NCI-H69 (cell line): ENCODE results near the gene DTNA.
"Not testable (repeated sequence)": the region's sequence is repeated elsewhere in the genome, so short reads cannot be mapped to it uniquely, and the experiment has no call there.

Experiments
- DNase-seq: peaks from one replicate; lab custom pipeline; 2025; lab: John Stamatoyannopoulos, UW

DTNA gene

DNA sequence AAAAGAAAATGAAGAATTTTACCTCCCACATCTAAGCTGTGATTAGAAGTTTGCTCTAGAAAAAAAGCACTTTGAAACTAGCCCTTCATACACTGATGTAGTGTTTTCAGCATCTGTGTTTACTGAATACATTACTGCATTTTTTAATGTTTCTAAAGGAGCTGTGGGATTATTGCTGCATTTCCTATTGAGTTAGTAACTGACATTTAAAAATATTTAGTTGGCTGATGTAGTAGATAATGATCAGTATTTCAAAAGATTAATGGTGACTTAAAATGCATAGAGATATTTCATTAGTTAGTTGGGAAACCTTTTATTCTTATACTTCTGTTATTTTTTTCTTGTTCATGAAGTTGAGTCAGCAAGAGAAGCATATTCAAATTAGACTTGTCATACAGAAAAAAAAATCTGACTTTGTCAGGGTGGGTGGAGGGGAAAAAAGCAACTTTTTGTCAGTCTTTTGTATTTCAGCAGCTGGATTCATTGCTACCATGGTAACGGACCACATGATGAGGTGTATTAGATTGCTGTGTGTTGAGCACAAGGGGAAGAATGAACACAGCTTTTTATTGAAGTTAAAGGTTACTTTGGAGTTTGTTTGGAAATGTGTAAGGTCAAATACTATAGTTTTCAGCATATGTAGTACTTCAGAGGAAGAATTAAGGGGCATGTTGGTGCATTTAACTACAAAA is at the start of gene DTNA:
Gene DTNA (plus strand): TSS at position 549 of the 692 bp plus-strand sequence. CDS start 45,679 bp downstream, outside the sequence.
- peak; percentile 95 for DNase-seq

DNA sequence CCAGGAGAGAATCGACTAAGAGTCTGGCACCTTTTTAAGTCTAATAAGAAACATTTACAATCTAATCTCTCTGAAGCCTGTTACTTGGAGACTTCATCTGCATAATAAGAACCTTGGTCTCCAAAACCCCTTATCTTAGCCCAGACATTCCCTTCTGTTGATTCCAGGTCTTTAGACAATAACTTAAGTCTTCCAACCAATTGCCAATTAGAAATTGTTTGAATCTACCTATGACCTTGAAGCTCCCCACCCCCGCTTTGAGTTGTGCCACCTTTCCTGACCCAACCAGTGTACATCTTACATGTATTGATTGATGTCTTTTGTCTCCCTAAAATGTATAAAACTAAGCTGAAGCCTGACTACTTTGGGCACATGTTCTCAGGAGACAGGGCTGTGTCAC is 49.5 kb upstream of the DTNA start:
- peak; percentile 39 for DNase-seq

GRCh38 chr18:34661464-34662087 is 48.5 kb upstream of the DTNA start:
- DNase-seq = peak; percentile 87

DNA sequence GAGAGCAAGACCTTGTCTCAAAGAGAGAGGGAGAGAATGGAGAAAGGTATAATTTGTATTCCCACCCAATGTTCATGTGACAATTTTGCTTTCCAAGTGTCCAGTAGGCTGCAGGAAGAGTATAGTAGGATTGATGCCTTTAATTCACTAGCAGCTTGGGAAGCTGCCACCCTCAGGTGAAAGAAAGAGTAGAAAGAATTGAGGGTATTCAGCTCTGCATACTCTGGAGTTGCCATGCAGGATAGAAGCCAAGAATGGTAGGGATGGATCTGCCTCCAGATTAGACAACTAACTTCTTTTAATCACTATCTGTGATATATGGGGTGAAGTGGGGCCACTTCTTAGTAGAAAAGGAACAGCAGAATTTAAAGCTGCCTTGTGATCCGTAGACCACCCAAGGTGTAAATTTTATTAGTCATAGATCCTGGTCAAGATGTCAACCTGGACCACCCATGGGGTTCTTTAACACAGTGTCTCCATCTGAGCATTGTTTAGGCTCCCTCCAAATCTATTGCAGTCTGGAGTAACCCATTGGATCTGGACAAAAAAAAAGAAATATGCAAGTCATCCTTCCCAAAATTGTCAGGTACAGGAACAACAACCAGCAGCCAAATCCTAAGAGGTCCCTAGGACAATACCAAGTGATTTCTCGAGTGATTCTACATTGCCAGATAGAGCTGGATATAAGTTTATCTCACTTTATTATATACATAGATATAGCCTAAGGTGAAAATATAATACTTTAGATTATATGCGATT is 33.1 kb upstream of the DTNA start:
- DNase-seq = no peak

DNA sequence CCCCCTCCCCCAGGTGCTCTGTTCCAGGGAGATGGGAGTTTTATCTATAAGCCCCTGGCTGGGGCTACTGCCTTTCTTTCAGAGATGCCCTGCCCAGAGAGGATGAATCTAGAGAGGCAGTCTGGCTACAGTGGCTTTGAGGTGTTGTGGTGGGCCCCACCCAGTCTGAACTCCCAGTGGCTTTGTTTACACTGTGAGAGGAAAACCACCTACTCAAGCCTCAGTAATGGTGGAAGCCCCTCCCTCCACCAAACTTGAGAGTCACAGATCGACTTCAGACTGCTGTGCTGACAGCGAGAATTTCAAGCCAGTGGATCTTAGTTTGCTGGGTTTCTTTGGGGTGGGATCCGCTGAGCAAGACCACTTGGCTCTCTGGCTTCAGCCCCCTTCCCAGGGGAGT is 20.3 kb upstream of the DTNA start:
- peak; percentile 58 for DNase-seq

DNA sequence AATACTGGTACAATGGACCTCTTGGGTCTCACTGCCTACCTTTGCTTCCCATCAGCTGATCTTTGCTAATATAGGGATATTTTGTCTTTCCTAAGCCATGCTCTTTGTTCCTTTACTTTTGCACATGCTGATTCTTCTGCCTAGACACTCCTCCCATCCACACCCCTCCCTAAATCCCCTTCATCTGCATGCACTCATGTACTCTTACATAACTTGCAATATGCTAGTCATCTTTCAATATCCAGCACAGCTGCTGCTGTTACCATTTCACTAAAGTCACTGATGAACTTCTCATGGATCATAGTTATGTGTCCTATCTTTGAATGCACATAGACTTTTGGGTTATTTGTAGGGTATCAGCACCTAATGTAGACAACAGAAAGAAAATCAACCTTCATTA is 18.5 kb upstream of the DTNA start:
- DNase-seq = no peak

- peak; percentile 89 for DNase-seq
Observed at GRCh38 chr18:34694591-34695165, 15.4 kb upstream of the DTNA start.

GRCh38 chr18:34695310-34695709 is 14.8 kb upstream of the DTNA start:
- peak; percentile 97 for DNase-seq

DNA sequence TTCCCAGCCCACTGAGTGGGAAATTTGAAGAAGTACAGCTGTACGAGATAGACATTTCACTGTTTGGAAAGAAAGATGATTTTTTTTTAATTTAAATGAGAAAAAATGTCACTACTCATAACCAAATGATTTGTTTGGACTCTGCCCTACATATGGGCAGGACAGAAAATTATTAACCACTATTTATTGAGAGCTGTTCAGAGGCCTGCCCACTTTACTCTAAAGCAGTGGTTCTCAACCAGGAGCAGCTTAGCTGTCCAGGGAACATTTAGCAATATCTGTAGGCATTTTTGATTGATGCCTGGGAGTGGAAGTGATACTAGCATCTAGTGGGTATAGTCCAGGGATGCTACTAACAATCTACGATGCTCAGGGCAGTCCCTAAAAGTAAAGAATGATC is 13.4 kb upstream of the DTNA start:
- no peak for DNase-seq

- DNase-seq = peak; percentile 91
Observed at GRCh38 chr18:34697233-34697632, 12.9 kb upstream of the DTNA start.

- DNase-seq = peak; percentile 53
Observed at GRCh38 chr18:34697891-34698290, 12.2 kb upstream of the DTNA start.

GRCh38 chr18:34701911-34702310 is 8.2 kb upstream of the DTNA start:
- DNase-seq = no peak

DNA sequence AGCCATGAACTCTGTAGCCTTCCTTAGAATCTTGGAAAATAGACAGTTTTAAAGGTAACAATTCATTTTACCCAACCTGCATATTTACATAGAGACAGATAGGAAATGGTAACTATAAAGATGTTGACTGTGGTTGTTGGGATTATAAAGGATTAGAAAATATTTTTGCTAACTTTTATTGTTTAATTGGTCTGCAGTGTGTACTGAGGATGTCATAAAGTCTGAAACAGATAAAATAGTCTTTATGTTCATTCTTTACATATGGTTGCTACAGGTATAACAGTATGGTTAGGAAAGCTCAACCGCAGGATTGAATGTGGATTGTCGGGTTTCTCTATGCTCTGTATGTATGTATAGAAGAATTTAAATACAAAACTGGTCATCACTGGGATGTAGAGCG is 7.3 kb upstream of the DTNA start:
- DNase-seq = no peak

DNA sequence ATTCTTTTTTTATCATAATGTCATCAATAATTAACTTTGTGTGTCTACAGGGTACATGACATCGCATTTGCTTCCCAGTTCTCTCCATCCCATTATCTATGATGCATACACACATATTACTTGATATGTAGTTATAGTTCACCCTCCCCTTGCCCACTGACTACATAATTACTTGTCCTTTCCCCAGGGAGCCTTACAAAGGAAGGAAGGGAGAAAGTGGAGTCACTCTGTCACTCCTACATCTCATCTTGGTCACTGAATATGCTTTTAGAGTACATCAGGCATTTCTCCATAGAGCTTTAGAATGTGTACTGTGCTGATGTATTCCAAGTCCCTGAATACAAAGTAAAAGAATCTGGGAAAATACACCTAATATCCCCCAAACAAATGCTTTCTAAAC is 6.0 kb upstream of the DTNA start:
- DNase-seq = peak; percentile 93

- DNase-seq = peak; percentile 89
Observed at GRCh38 chr18:34704823-34705222, 5.3 kb upstream of the DTNA start.

DNA sequence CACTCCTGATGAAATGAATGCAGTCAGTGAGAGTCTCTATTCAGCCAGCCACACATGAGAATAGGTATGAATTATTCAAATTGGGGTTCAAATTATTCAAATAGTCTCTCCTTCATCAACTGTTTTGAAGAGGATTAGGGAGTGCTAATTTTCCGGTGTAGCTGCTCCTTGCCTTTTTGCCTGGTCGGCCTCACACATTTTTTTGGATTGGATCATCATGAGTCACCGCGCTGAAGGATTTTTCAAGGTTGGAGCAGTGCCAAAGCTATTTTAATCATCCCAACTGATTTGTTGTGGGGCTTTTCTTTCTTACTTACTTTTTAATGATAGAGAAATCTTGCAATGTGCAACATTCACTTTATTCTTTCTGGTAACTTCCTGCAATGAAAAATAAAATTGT is 2.4 kb upstream of the DTNA start:
- peak; percentile 99 for DNase-seq

DNA sequence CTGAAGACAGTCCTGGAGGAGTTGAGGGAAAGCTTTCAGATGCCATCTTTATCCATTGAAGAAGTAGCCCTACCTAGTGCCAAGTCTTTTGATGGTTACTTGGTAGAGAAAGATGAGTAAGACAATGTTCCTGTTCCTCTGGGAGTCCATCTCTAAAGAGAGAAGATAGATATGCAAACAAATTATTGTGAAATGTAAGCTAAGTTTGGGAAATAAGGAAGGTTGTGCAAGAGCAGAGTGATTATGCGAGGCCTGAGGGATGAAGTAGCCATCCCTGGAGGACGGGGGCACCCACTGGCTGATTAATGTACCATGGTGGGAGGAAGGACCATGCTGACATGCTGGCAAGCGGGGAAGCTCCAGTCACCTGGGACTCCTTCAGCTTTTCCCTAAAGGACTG is 994 bp upstream of the DTNA start:
- DNase-seq = peak; percentile 87

GRCh38 chr18:34710458-34710914 is 388 bp downstream of the DTNA start:
- DNase-seq = no peak

DNA sequence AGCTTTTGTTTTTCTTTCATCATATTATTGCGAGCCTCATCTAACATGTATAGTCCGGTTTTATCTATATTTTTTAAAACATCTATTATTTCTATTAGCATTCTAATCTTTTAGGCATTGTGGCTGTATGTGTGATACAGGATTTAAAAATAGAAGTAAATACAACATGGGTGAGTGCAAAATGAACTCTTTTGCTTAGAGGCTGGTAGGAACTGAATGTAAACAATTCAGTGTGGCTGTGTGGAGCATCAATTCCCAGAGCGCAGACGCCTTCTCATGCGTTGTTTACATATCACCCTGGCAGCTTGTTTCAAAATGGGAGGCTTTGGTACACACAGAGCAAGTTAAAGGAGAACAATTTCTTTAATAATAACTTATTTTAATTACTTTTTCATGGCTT is 836 bp downstream of the DTNA start:
- DNase-seq = peak; percentile 96

DNA sequence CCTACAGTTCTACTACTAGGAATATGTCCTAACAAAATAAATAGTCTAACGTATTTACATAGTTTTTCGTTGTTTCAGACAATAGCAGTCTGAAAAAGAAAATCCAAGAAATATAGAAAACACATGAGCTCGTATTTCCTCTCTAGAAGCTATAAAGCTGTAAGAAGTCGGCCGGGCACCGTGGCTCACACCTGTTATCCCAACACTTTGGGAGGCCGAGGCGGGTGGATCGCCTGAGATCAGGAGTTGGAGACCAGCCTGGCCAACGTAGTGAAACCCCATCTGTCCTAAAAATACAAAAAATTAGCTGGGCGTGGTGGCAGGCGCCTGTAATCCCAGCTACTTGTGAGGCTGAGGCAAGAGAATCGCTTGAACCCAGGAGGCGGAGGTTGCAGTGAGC is 6.0 kb downstream of the DTNA start:
- not testable (repeated sequence) for DNase-seq

GRCh38 chr18:34718610-34719009 is 8.5 kb downstream of the DTNA start:
- no peak for DNase-seq

DNA sequence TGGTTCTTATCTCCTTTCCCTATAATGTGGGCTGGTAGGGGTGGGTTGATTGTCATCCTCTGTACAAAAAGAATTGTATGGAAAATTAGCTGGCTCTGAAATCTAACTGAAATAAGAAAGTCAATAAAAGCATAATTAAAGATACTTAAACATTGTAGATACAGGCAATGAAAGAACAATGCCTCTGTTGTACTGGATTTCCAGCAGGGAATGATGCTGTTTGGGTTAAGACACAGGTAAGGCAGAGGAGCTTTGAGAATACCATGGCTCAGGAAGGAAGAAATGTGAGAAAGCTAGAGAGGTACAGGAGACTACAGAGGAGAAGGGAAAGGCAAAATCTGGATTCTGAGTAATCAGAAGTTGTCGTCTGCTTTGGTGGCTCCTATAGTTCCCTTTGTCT is 10.1 kb downstream of the DTNA start:
- DNase-seq = no peak

GRCh38 chr18:34723143-34723542 is 13.0 kb downstream of the DTNA start:
- peak; percentile 49 for DNase-seq
